Stimulated activated naive CD4-positive, alpha-beta T cell (primary cell): Measurements from ENCODE around the gene ATP8B1.

ENCODE experiments used
- DNase-seq, 6 experiments: peaks; one replicate each; lab custom pipeline; 2025; lab: John Stamatoyannopoulos, UW

The ATP8B1 gene

DNA sequence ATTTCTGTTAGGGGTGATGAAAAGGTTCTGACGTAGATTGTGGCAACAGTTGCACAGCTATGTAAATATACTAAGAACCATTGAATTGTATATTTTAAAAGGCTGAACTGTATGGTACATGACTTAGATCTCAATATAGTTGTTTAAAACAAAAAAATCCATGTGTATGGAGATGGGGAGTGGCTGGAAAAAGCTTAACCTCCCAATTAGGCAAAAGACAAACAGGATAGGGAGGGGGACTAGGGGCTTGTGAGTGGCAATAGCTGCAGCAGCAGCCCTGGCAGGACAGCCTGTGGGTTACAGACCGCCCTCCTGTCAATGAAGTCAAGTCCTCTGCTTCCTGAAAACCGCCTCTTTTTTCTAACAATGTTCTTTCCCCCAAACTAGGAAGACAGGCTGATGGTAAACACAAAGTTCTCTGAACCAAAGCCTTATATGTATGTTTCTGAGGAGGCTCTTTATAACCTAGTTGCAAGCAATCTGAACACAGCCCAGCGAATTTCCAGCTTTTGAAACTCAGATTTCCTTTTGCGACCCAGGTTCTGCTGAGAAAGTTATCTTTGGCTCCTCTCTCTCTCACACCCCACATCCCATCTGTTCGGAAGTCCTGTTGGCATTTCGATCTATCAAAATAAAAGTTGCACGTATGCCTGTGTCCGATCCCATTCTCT lies 10.3 kb downstream of the ATP8B1 start:
- no peak for DNase-seq

DNA sequence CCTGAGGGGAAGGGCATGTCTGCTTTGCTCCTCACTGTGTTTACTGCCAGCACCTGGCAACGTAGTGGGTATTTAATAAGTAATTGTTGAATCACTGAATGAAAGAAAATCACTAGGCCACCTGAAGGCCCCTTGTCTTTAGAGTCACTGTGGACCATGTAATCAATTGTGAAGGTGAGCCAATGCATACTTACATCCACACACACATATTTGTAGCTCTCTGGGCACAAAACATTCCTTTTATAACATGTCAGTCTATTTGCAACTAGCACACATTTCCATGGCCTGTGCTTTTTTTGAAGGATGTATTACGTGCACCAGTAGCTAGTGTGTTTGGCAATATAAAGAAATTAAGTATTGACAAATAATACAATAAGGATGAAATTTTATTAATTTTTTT lies 11.2 kb downstream of the ATP8B1 start:
- DNase-seq: no peak

DNA sequence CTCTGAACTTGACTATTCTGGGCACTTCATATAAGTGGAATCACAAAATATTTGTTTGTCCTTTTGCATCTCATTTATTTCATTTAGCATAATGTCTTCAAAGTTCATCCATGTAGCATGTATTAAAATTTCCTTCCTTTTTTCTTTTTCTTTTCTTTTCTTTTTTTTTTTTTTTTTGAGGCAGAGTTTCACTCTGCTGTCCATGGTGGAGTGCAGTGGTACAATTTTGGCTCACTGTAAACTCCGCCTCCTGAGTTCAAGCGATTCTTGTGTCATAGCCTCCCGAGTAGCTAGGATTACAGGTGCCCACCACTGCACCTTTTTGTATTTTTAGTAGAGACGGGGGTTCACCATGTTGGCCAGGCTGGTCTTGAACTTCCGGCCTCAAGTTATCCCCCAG lies 11.9 kb downstream of the ATP8B1 start:
- DNase-seq: no peak

DNA sequence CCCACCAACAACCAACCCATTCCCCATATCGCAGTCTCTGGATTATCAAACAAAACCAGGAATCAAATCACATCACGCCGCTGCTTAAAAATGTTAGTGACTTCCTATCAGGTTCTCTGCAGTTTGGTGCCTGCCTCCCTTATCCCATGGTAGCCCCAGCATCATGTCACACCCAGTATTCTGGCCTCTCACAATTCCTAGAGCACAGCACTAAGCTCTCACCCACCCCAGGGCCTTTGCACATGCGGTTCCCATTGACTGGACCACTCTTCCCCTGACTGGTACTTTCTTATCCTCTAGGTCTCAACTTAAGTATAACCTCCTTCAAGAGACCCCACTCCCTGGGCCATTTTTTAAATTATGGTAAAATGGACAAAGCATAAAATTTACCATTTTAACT lies 12.8 kb downstream of the ATP8B1 start:
- no peak for DNase-seq

DNA sequence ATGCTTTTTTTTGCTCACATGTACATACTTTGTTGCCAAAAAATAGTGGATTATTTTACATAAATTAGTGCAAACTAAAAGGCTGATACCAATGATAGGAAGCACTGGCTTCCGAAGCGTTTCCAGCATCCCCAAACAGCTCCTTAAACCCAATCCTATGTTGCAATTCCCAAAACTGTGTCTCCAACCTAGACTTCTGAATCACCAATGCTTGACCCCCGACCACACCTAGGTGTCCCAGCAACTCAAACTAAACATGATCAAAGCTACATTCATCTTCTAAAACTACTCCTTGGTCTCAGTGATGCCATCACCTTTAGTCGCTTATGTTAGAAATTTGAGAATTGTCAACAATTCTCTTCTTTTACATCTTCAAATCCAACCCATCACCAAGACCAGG lies 13.4 kb downstream of the ATP8B1 start:
- DNase-seq: no peak

DNA sequence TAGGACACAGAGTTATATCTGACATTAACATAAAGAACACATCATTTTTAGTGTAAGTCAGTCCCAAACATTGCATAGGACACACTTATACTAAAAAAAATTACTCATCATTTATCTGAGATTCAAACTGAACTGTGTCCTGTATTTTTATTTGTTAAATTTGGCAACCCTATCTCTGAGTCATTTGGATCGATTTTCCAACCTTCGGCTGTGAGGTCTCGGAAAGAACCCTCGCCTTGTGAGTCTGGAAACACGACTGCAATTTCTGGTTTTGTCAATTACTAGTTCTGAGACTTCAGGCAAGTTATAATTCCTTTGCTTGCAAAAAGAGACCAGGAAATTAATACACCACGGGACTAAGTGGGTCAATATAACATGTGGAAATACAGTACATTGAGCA lies 14.0 kb downstream of the ATP8B1 start:
- no peak for DNase-seq

DNA sequence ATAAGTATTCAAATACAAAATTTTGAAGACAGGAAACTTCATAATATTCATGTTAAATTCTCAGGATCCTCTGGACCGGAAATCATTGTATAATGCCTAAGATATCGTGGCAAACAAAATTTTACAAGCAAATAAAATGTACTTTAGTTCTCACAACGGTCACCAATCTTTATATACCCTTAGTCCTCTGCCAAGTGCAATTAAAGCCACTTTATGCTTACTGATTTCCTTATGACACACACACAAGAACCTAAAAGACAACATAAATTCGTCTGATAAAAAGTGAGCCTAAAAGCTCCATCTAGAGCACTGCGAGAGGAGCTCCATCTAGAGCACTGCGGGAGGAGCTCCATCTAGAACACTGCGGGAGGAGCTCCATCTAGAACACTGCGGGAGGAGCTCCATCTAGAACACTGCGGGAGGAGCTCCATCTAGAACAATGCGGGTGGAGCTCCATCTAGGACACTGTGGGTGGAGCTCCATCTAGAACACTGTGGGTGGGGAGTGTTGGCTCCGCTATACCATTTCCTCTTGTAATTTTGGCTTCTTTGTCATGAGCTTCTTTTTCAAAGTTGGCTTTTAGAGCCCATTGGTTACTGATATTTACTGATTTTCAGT lies 15.9 kb downstream of the ATP8B1 start:
- no peak for DNase-seq

DNA sequence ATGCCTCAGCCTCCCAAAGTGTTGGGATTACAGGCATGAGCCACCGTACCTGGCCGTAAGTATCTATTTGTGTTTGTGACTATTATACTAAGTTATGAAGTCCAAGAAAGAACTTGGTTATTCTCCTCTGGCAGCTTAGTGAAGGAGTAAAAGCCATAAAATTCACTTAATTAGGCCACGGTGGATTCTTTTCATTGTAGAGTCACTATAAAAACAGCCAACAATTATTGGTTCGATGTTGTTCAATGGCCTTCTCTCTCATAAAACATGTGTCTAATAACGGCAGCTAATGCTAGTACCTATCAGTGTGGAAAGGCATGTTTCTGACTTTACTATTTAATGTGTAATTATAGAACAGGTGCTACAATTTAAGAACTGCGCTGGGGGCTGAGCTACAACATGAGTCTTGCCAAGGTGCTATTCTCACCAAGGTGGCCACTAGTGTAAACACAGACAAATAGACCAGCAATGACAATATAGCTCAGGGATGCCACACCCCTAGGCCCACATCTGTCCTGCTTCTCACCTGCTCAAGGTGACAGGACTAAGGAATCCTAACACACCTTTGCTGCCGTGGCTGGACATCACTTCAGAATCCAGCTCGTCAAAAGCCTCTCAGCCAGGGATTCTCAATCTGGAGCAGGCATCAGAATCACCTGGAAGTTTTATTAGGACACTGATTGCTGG lies 17.2 kb downstream of the ATP8B1 start:
- DNase-seq: no peak

DNA sequence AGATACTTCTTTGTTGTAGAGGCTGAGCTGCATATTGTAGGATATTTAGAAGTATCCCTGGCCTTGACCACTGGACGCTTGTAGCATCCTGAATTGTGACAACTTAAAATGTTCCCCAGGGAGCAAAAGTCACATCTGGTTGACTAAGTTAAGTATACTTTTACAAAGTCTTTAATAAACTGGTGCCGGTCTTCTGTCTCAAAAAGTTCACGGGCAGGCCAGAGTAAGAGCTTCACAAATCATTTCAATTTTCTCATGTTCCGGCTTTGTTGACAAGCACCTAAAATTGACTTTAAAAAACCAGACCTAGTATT lies 18.4 kb downstream of the ATP8B1 start:
- no peak for DNase-seq

DNA sequence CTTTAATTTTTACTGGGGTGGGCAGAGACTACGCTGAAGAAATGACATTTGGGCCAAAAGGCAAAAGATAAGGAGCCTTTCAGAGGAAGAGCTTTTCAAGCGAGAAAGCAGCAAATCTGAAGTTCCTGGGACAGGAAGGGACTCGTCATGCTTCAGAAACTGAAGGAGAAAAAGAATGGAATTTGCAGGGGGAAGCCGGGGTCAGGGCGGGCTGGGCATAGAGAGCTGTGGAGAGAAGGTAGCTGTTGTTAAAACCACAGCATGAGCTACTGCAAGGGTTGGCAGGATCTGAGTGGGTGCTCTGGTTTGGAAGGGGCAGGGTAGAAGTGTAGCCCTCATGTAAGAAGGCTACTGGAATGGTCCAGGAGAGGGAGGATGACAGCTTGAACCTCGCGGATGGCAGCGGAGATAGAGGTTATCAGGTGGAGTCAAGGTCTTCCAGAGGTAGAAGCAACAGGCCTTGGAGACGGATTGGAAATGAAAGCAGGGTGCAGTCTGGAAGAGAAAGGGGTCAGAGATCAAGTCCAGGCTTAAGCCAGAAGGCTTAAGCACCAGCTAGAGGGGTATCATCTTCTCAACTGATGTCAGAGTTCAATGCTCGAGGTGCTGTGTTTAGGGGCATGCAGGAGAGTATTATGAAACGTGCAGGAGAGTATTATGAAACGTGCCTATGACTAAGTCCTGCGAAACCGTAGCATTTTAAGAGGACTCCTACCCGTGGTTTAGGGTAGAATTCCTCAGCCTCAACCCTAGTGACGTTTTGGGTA lies 18.9 kb downstream of the ATP8B1 start:
- DNase-seq: no peak

DNA sequence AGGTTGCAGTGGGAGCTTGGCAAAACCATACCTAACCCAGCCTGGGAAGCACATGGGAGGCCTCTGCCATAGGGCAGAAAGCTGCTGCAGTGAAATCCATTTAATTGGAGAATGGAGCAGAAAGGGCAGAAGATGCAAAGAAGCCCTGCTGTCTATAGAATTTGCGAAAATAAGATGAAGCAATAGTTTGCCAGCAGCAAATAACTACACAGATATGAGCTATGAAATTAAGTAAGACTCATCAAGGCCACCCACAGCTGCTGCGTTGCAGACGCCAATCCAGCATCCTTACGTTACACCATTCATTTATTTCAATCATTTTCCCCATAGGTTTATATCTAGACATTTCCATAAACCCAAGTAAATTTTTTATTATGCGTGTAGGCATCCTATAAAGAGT lies 21.1 kb downstream of the ATP8B1 start:
- no peak for DNase-seq

DNA sequence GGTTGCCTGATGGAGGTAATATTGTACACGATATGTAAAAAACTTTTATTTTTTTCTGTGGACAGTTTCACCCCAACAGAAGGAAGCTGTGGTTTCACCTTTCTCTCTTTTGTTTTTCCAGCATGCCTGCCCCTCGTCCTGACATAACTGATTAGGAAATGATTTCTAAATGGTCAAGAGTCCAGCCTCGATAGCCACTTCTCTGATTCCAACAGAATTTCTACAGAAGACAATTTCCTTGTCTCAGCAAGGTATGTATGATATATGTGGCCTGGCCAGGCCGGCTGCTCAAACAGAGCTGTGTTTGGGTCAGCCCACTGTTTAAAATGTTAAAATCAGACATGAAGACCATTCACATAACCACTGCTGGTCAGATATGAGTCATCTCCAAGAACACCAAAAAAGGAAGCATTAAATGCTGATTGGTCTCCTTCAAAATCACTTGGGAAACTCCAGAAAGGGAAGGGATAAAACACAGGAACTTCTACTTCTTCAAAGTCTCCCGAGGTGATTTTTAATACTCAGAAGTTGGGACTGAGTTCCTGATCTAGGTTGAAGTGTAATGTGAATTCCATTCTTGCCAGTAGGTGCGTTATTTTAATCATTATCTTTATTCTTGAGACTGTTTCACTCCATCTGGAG lies 22.3 kb downstream of the ATP8B1 start:
- no peak for DNase-seq

DNA sequence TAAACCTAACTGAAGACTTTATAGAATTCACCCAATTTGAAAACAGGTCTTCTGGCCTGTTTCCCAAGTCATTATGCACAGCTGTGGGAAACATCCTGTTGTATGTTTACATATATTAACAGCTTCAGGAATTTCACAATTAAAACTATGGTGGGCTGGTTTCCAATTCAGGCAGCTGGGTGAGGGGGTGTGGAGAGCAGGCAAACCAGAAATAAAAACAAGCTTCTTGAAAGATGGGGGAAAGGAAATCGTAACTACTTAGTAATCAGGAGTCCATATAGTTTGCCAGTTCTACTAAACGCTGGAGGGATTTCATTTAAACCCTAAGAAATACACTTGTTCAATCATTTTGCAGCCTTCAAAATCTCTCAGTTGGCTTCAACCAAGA lies 22.8 kb downstream of the ATP8B1 start:
- DNase-seq: no peak

DNA sequence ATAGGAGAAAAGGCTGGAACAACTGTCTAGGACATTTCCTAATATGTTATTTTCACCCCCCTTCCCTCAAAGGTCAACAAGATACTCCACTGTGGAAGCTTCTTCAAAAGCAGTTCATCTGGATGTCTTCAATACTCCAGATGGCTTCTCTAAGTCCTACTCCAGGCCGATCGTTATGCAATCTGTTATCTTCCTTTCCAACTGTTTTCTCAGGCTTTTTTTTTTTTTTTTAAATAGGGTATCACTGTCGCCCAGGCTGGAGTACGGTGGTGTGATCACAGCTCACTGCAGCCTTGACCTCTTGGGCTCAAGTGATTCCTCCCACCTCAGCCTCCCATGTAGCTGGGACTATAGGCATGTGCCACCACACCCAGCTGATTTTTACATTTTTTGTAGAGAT lies 26.3 kb downstream of the ATP8B1 start:
- no peak for DNase-seq

DNA sequence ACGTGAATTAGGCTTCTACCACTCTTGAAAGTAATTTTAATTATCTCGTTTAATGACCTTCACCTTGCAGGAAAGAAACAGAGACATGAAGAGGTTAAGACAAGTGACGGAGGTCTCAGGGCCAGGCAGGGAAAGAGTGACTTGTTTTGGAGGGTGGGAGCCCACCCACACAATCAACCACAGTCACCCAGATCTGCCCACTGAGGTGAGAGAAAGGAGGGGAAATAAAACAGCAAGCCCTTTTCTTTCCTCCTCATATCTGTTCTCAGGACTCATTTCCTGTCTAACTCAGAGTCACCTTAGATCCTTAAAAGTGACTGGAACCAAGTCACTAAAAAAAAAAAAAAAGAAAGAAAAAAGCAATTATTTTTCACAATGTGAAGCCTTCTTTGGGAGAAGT lies 26.8 kb downstream of the ATP8B1 start:
- no peak for DNase-seq

DNA sequence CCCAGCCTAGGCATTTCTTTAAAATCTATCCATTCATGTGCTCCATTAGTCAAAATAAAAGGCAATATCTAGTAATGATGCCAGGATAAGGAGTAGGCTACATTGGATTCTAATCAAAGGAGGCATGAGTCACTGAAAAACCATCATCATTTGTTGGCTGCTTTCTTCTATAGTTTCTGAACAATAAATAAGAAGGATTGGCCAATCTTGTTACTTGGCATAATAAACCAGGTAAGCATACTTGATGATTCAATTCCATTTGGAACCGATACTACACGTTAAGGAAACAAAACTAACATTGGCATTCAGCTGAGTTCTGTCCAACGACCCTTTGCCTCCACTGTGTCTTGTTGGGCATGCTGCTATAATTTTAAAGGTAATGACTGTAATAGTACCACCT lies 27.2 kb downstream of the ATP8B1 start:
- no peak for DNase-seq

DNA sequence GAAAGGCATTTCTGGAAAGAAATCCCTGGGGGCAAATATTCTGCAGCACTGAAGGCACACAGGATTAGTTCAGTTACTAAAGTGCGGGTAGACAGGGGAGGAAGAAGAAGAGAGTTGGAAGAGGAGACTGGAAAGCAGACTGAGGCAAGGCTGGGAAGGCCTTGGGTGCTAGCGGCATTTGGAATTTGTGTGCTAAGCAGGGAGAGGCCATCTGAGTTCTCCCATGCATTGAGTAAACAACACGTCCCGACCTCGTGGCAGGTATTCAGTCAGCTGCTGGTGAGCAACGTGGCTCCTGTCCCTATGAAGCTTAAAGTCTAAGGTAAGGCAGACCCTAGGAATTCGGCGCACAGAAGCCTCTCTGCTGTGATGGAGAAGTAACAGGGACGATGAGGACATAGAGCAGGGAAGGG lies 30.7 kb downstream of the ATP8B1 start:
- no peak for DNase-seq

DNA sequence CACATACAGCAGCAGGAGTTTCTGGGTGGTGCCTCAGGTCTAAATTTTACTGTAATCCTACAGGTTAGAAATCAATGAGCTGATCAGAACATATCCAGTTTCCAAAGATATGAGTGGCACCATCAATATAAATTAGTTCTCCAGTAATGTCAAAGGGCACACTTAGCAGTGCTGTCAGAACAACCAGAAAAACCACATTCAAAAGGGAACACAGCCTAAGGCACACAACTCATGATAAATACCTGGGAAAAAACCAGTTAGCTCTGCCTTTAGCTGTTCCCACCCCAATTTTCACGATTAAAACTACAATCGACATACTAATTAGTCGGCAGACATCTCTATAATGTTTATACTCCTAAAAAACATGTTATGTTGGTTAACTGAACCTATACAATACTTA lies 31.5 kb downstream of the ATP8B1 start:
- no peak for DNase-seq

DNA sequence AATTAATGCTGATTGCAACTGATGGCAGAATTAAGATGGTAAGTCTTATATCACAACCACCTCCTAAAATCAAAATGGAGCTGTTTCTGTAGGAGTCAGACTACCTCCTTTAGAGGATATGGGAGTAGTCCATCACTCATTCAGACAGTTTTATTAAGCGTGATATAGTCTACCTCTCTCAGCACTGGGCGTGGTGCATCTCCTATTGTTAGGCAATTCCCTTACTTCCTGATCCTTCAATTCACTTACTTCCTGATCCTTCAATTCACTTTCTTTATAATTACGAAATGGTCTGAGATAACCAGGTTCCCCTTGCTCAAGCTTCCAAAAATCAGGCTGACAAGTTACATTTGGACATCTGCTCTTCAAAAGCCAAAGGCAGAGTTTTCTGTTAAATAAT lies 31.9 kb downstream of the ATP8B1 start:
- DNase-seq: no peak

DNA sequence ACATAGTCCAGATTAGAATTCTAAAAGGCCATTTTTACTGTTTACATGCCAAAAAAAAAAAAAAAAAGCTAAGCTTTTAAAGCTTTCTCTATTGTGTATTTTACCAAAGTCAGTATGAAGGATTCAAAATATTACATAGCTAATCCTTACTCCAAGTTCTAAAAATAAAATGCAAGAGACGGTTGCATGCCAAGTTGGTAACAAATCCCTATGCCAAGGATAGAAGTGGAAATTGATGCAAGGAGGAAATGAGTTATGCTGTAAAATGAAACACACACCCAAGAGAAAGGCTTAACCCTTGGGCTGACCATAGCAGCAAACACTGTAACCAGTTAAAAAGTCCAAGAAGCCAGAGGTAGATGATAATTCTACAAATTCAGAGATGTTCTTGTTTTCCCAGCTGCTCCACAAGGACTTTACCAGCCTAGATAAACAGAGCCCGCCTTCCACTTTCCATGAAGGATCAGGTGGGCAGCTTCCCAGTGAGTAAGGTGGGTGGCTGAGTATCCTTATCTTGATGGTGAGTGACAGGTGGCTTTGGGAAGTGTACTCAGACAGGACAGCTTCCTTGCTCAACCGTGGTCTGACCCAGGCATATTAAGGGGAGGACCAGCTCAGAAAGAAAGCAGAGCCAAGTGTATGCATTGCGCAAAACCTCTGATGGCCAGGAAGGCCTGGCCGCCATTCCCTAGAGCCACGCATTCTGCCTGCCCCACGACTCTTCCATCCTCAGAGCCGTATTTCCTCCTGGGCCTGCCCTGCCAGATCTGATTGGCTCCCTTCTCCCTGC lies 34.4 kb downstream of the ATP8B1 start:
- DNase-seq: no peak

DNA sequence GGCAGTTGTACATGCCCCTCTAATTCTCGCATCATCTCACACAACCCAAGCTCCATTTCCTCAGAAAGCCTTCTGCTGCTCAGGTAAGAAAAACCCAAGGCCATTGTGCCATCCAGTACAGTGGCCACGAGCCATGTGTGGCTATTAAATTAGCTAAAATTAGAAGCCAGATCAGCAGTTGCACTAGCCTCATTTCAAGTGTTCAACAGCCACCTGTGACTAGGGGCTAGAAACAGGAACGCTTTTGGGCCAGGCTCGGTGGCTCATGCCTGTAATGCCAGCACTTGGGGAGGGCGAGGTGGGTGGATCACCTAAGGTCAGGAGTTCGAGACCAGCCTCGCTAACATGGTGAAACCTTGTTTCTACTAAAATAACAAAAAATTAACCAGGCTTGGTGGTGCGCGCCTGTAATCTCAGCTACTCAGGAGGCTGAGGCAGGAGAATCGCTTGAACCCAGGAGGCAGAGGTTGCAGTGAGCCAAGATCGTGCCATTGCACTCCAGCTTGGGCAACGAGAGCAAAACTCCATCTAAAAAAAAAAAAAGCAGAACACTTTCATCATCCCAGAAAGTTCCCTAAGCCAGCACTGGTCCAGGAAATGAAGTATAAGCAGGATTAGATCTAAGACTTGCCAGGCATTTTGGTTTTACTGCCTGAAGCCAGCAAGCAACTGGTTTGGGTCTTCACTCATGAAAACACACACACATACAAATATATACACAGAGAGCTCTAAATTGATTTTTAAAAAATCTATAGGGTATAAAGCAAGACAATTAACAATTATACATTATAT lies 35.7 kb downstream of the ATP8B1 start:
- no peak for DNase-seq
